ENCODE measurements around the gene TPX2. TPM values are rescaled to one million over a fixed set of nuclear protein-coding genes. Genes with fewer than 3 reads are reported as not detected.

TPX2 gene
- total RNA-seq, 1 experiment from 2014 or later = 119 TPM

GRCh38 chr20:31712564-31713311 is 26.4 kb upstream of the TPX2 start:
- peak; percentile 88 for DNase-seq
- Histone ChIP-seq H3K4me3 (ENCODE audit: insufficient read depth, low read depth, low read length) (no peak overlapping the region), H3K27me3 (ENCODE audit: control insufficient read depth, insufficient read depth, low read length) (no peaks in the 10 kb centered on the region), H3K36me3 (replicated peaks; ENCODE audit: control insufficient read depth, insufficient read depth, low read length) (peaks cover 3% of the 10 kb centered on the region; the same call in 1 of the 2 replicates)

- no peaks in the 10 kb centered on the region for H3K27me3 ChIP-seq (ENCODE audit: control insufficient read depth, insufficient read depth, low read length)
- peak; percentile 37 for DNase-seq
- no peak overlapping the region for H3K4me3 ChIP-seq (ENCODE audit: insufficient read depth, low read depth, low read length)
- peaks cover 5% of the 10 kb centered on the region for H3K36me3 ChIP-seq (replicated peaks; ENCODE audit: control insufficient read depth, insufficient read depth, low read length)
Observed at GRCh38 chr20:31713312-31714273, 25.5 kb upstream of the TPX2 start.

- peaks cover 13% of the 10 kb centered on the region for H3K36me3 ChIP-seq (replicated peaks; ENCODE audit: control insufficient read depth, insufficient read depth, low read length)
- H3K27me3 ChIP-seq (ENCODE audit: control insufficient read depth, insufficient read depth, low read length) = no peaks in the 10 kb centered on the region
- H3K4me3 ChIP-seq (ENCODE audit: insufficient read depth, low read depth, low read length) = no peak overlapping the region
- DNase-seq = no peak
Observed at GRCh38 chr20:31715766-31716165, 23.3 kb upstream of the TPX2 start.

- no peak overlapping the region for H3K4me3 ChIP-seq (ENCODE audit: insufficient read depth, low read depth, low read length)
- peaks cover 13% of the 10 kb centered on the region for H3K36me3 ChIP-seq (replicated peaks; ENCODE audit: control insufficient read depth, insufficient read depth, low read length)
- DNase-seq = no peak
- no peaks in the 10 kb centered on the region for H3K27me3 ChIP-seq (ENCODE audit: control insufficient read depth, insufficient read depth, low read length)
Observed at GRCh38 chr20:31716351-31716750, 22.7 kb upstream of the TPX2 start.

GRCh38 chr20:31716818-31717477 is 22.1 kb upstream of the TPX2 start:
- DNase-seq = no peak
- no peaks in the 10 kb centered on the region for H3K27me3 ChIP-seq (ENCODE audit: control insufficient read depth, insufficient read depth, low read length)
- peaks cover 15% of the 10 kb centered on the region for H3K36me3 ChIP-seq (replicated peaks; ENCODE audit: control insufficient read depth, insufficient read depth, low read length)
- no peak overlapping the region for H3K4me3 ChIP-seq (ENCODE audit: insufficient read depth, low read depth, low read length)

- Histone ChIP-seq H3K36me3 (replicated peaks; ENCODE audit: control insufficient read depth, insufficient read depth, low read length) (peaks cover 15% of the 10 kb centered on the region), H3K4me3 (ENCODE audit: insufficient read depth, low read depth, low read length) (no peak overlapping the region), H3K27me3 (ENCODE audit: control insufficient read depth, insufficient read depth, low read length) (no peaks in the 10 kb centered on the region)
- DNase-seq = no peak
Observed at GRCh38 chr20:31717478-31718201, 21.4 kb upstream of the TPX2 start.

- no peak for DNase-seq
Observed at GRCh38 chr20:31718952-31719643, 20.0 kb upstream of the TPX2 start.

GRCh38 chr20:31719644-31720485 is 19.2 kb upstream of the TPX2 start:
- Histone ChIP-seq H3K27me3 (ENCODE audit: control insufficient read depth, insufficient read depth, low read length) (no peaks in the 10 kb centered on the region), H3K4me3 (ENCODE audit: insufficient read depth, low read depth, low read length) (no peak overlapping the region), H3K36me3 (replicated peaks; ENCODE audit: control insufficient read depth, insufficient read depth, low read length) (peaks cover 13% of the 10 kb centered on the region)
- DNase-seq = peak; percentile 66

More at GRCh38 chr20:31718952-31719643, 20.0 kb upstream of the TPX2 start:
- peaks cover 14% of the 10 kb centered on the region for H3K36me3 ChIP-seq (replicated peaks; ENCODE audit: control insufficient read depth, insufficient read depth, low read length)
- no peak overlapping the region for H3K4me3 ChIP-seq (ENCODE audit: insufficient read depth, low read depth, low read length)
- no peaks in the 10 kb centered on the region for H3K27me3 ChIP-seq (ENCODE audit: control insufficient read depth, insufficient read depth, low read length)

GRCh38 chr20:31720486-31721407 is 18.3 kb upstream of the TPX2 start:
- Histone ChIP-seq H3K4me3 (ENCODE audit: insufficient read depth, low read depth, low read length) (peak overlapping the region; percentile 64), H3K36me3 (replicated peaks; ENCODE audit: control insufficient read depth, insufficient read depth, low read length) (peaks cover 13% of the 10 kb centered on the region), H3K27me3 (ENCODE audit: control insufficient read depth, insufficient read depth, low read length) (no peaks in the 10 kb centered on the region)
- DNase-seq = peak; percentile 32

- Histone ChIP-seq H3K27me3 (ENCODE audit: control insufficient read depth, insufficient read depth, low read length) (no peaks in the 10 kb centered on the region), H3K36me3 (replicated peaks; ENCODE audit: control insufficient read depth, insufficient read depth, low read length) (peaks cover 13% of the 10 kb centered on the region), H3K4me3 (ENCODE audit: insufficient read depth, low read depth, low read length) (peak overlapping the region; percentile 64)
- DNase-seq = peak; percentile 26
Observed at GRCh38 chr20:31721408-31722256, 17.5 kb upstream of the TPX2 start.

- H3K4me3 ChIP-seq (ENCODE audit: insufficient read depth, low read depth, low read length) = peak within 1 kb of the TSS; percentile 72
Observed at GRCh38 chr20:31722257-31723068, 16.6 kb upstream of the TPX2 start, which contains the start of gene BCL2L1. Gene BCL2L1 (minus strand): TSS chr20:31722868. CDS start chr20:31722218, 650 bp downstream.

More at GRCh38 chr20:31722257-31723068, 16.6 kb upstream of the TPX2 start, which contains the start of gene BCL2L1:
- H3K27me3 ChIP-seq (ENCODE audit: control insufficient read depth, insufficient read depth, low read length) = no peaks in the 10 kb centered on the region
- DNase-seq = peak; percentile 93
- H3K36me3 ChIP-seq (replicated peaks; ENCODE audit: control insufficient read depth, insufficient read depth, low read length) = peaks cover 13% of the 10 kb centered on the region

All from H7 (cell line).